GM23248 (cell line): ENCODE measurements around the gene TTLL3. TPM values are rescaled to one million over a fixed set of nuclear protein-coding genes. Genes with fewer than 3 reads are reported as not detected.

ENCODE experiments used
- DNase-seq: peaks from one replicate; pipeline ENCODE4 v3.0.0-alpha.2; 2015
- H2AFZ ChIP-seq: fragments of 200-600 bp; sonication (generic); 2 replicates; pipeline ENCODE4 v1.6.1; 2016; ENCODE audit warnings: antibody characterized with exemption
- H3F3A ChIP-seq: fragments of 200-600 bp; sonication (generic); 2 replicates; pipeline ENCODE4 v1.6.1; 2016; ENCODE audit warnings: mild to moderate bottlenecking, antibody characterized with exemption, mixed run types; ENCODE audit not compliant: insufficient read depth
- H3K27ac ChIP-seq: fragments of 200-600 bp; sonication (generic); 2 replicates; pipeline ENCODE4 v1.5.1; 2016; ENCODE audit warnings: mild to moderate bottlenecking
- H3K27me3 ChIP-seq: fragments of 200-600 bp; sonication (generic); replicated peaks from 2 replicates; pipeline ENCODE4 v1.6.1; 2016; ENCODE audit warnings: mild to moderate bottlenecking; ENCODE audit not compliant: insufficient read depth
- H3K36me3 ChIP-seq: fragments of 200-600 bp; sonication (generic); 2 replicates; pipeline ENCODE4 v1.6.1; 2016; ENCODE audit warnings: low read depth, mild to moderate bottlenecking
- H3K4me1 ChIP-seq: fragments of 200-600 bp; sonication (generic); 2 replicates; pipeline ENCODE4 v1.6.1; 2016; ENCODE audit warnings: mild to moderate bottlenecking; ENCODE audit not compliant: insufficient read depth
- H3K4me2 ChIP-seq: fragments of 200-600 bp; sonication (generic); one replicate; pipeline ENCODE4 v1.6.1; 2016; ENCODE audit warnings: mild to moderate bottlenecking; ENCODE audit not compliant: unreplicated experiment
- H3K4me3 ChIP-seq: fragments of 200-600 bp; sonication (generic); 2 replicates; pipeline ENCODE4 v1.5.1; 2016; ENCODE audit warnings: mild to moderate bottlenecking
- H3K79me2 ChIP-seq: fragments of 200-600 bp; sonication (generic); 2 replicates; pipeline ENCODE4 v1.6.1; 2016; ENCODE audit warnings: mild to moderate bottlenecking; ENCODE audit not compliant: insufficient read depth
- H3K9ac ChIP-seq: fragments of 200-600 bp; sonication (generic); 2 replicates; pipeline ENCODE4 v1.6.1; 2016; ENCODE audit warnings: mild to moderate bottlenecking
- H3K9me2 ChIP-seq: fragments of 200-600 bp; sonication (generic); 2 replicates; pipeline ENCODE4 v1.6.1; 2016; ENCODE audit warnings: mixed run types, mild to moderate bottlenecking, moderate library complexity; ENCODE audit not compliant: insufficient read depth
- H3K9me3 ChIP-seq: fragments of 200-600 bp; sonication (generic); one replicate; pipeline ENCODE4 v1.6.1; 2017; ENCODE audit warnings: low read depth
- H4K20me1 ChIP-seq: fragments of 200-600 bp; sonication (generic); 2 replicates; pipeline ENCODE4 v1.6.0; 2016; ENCODE audit not compliant: insufficient read depth
- EZH2 ChIP-seq: fragments of 200-600 bp; sonication (generic); IDR thresholded peaks from 2 replicates; pipeline ENCODE4 v1.6.1; 2018; ENCODE audit warnings: antibody characterized with exemption, mild to moderate bottlenecking; ENCODE audit not compliant: insufficient read depth, poor library complexity, severe bottlenecking
- EZH2phosphoT487 ChIP-seq: fragments of 200-600 bp; sonication (generic); IDR thresholded peaks from 2 replicates; pipeline ENCODE4 v1.6.1; 2018; ENCODE audit warnings: antibody characterized with exemption, moderate library complexity, mild to moderate bottlenecking, low read depth; ENCODE audit not compliant: insufficient read depth
- WGBS, 2 experiments: methylation state at CpG; one replicate each; pipeline ENCODE4 v1.1.6; 2015 to 2017; ENCODE audit warnings: low lambda C conversion rate in 2 of 2, low coverage in 1 of 2; ENCODE audit errors: missing lambda C conversion rate in 2 of 2; 5-methylcytosine and 5-hydroxymethylcytosine counted together
- in situ Hi-C: fragments of 300-500 bp; cut with MboI; formaldehyde crosslinking; loops from 2 replicates; pipeline ENCODE4 v1.15.0; 2020
- polyA plus RNA-seq: library from polyadenylated mRNA; unstranded; fragments of >200 nt; fragmentation: Nextera tagmentation; extraction: Ambion mirVana; gene quantifications from 2 replicates; pipeline ENCODE4 v1.2.1, GENCODE V29; 2016
- total RNA-seq: library from RNA; depleted of rRNA; stranded (reverse); fragments of >200 nt; shearing (Covaris generic); gene quantifications from 2 replicates; pipeline ENCODE4 v1.2.3, GENCODE V29; 2014

TTLL3 gene
- total and polyA plus RNA-seq, 2 experiments from 2014 or later = 26.9 to 30.3 TPM

DNA sequence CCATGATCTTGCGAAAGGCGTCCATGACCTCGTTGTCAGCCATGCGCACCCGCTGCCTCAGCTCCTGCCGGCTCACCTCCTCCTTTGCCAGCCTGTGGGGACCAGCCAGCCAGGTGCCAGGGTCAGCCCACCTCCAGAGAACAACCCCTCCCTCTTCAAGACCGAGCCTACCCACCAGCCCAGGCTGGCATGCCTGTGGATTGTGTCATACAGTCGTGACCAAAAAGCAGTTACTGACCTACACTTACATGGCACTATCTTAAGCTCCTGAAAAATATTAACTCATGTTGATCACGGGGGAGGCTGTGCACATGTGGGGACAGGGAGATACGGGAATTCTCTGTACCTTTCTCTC lies 29.6 kb upstream of the TTLL3 start:
- peaks cover 23% of the 10 kb centered on the region for H3K4me1 ChIP-seq
- H3K4me3 ChIP-seq = no peak overlapping the region
- no peak overlapping the region for H3K4me2 ChIP-seq
- H2AFZ ChIP-seq = no peak overlapping the region
- WGBS, 2 experiments = 85% methylated on average over 7 to 10 of the region's 10 CpGs
- DNase-seq = no peak
- no peaks in the 10 kb centered on the region for H3K27me3 ChIP-seq
- H3K9me3 ChIP-seq = no peaks in the 10 kb centered on the region
- H3K27ac ChIP-seq = 0 out of 2 replicates have a peak overlapping the region, but pooled peaks have one; percentile 10
- peaks cover 21% of the 10 kb centered on the region; the same call in 1 of the 2 replicates for H3K36me3 ChIP-seq
- H3K9ac ChIP-seq = no peak overlapping the region
- H3K9me2 ChIP-seq = no peaks in the 10 kb centered on the region
- H3K79me2 ChIP-seq = no peaks in the 10 kb centered on the region
- in situ Hi-C loops = no loop called here
- H3F3A ChIP-seq = peaks cover 38% of the 10 kb centered on the region
- H4K20me1 ChIP-seq = no peaks in the 10 kb centered on the region
- TF ChIP-seq EZH2phosphoT487 = no peak

DNA sequence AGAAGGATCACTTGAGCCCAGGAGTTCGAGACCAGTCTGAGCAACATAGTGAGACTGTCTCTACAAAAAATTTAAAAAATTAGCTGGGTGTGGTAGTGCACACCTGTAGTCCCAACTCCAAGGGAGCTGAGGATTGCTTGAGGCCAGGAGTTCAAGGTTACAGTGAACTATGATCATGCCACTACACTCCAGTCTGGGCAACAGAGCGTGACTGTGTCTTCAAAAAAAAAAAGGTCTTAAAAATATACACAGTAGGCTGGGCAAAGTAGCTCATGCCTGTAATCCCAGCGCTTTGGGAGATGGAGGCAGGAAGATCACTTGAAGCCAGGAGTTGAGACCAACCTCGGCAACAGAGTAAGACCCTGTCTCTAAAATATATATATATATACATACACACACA lies 29.2 kb upstream of the TTLL3 start:
- no peak for TF ChIP-seq EZH2phosphoT487
- no peak for TF ChIP-seq EZH2
- H3K27ac ChIP-seq = peak overlapping the region; percentile 10; the same call in 1 of the 2 replicates
- H3K79me2 ChIP-seq = no peaks in the 10 kb centered on the region
- H3K4me2 ChIP-seq = no peak overlapping the region
- no peak overlapping the region for H3K4me3 ChIP-seq
- H3K9me2 ChIP-seq = no peaks in the 10 kb centered on the region
- in situ Hi-C loops = no loop called here
- H3F3A ChIP-seq = peaks cover 38% of the 10 kb centered on the region
- H3K9me3 ChIP-seq = no peaks in the 10 kb centered on the region
- no peak for DNase-seq
- H3K27me3 ChIP-seq = no peaks in the 10 kb centered on the region
- no peak overlapping the region for H2AFZ ChIP-seq
- WGBS, 2 experiments = 96% methylated on average over 4 of the region's 4 CpGs
- H3K36me3 ChIP-seq = peaks cover 22% of the 10 kb centered on the region; the same call in 1 of the 2 replicates
- peaks cover 23% of the 10 kb centered on the region for H3K4me1 ChIP-seq
- no peak overlapping the region for H3K9ac ChIP-seq
- H4K20me1 ChIP-seq = no peaks in the 10 kb centered on the region

GRCh38 chr3:9781551-9781950 lies 28.5 kb upstream of the TTLL3 start:
- TF ChIP-seq EZH2 = no peak
- no peaks in the 10 kb centered on the region for H3K9me3 ChIP-seq
- H3K4me3 ChIP-seq = no peak overlapping the region
- no peaks in the 10 kb centered on the region for H3K9me2 ChIP-seq
- WGBS, 2 experiments = 93 to 100% methylated on average over 1 of the region's 1 CpG
- H3K27me3 ChIP-seq = no peaks in the 10 kb centered on the region
- no peak overlapping the region for H3K4me2 ChIP-seq
- peaks cover 38% of the 10 kb centered on the region for H3F3A ChIP-seq
- H4K20me1 ChIP-seq = no peaks in the 10 kb centered on the region
- no peak for DNase-seq
- no peak overlapping the region for H3K9ac ChIP-seq
- H3K4me1 ChIP-seq = peaks cover 23% of the 10 kb centered on the region
- no peaks in the 10 kb centered on the region for H3K79me2 ChIP-seq
- no peak overlapping the region for H2AFZ ChIP-seq
- peaks cover 27% of the 10 kb centered on the region for H3K36me3 ChIP-seq
- H3K27ac ChIP-seq = no peak overlapping the region
- in situ Hi-C loops = no loop called here

GRCh38 chr3:9781978-9782603 lies 28.0 kb upstream of the TTLL3 start:
- no peak for TF ChIP-seq EZH2phosphoT487
- TF ChIP-seq EZH2 = no peak
- Histone ChIP-seq H2AFZ (no peak overlapping the region), H3K4me1 (peaks cover 21% of the 10 kb centered on the region), H3K4me3 (no peak overlapping the region), H3F3A (peaks cover 37% of the 10 kb centered on the region), H3K9me3 (no peaks in the 10 kb centered on the region), H3K9me2 (no peaks in the 10 kb centered on the region), H3K36me3 (peaks cover 31% of the 10 kb centered on the region), H4K20me1 (no peaks in the 10 kb centered on the region), H3K27me3 (no peaks in the 10 kb centered on the region), H3K9ac (no peak overlapping the region), H3K27ac (no peak overlapping the region), H3K4me2 (no peak overlapping the region), H3K79me2 (no peaks in the 10 kb centered on the region)
- in situ Hi-C loops = no loop called here
- WGBS, 2 experiments = 80 to 81% methylated on average over 3 of the region's 3 CpGs
- no peak for DNase-seq

- DNase-seq = no peak
- Histone ChIP-seq H3K9ac (no peak overlapping the region), H3K9me2 (no peaks in the 10 kb centered on the region), H3K4me3 (no peak overlapping the region), H3K36me3 (peaks cover 35% of the 10 kb centered on the region), H3K79me2 (0 out of 2 replicates have a peak, but pooled peaks cover 5% of the 10 kb centered on the region), H2AFZ (no peak overlapping the region), H3K9me3 (no peaks in the 10 kb centered on the region), H3K4me1 (peaks cover 14% of the 10 kb centered on the region), H3K27ac (no peak overlapping the region), H3K4me2 (no peak overlapping the region), H3K27me3 (no peaks in the 10 kb centered on the region), H4K20me1 (no peaks in the 10 kb centered on the region), H3F3A (peaks cover 30% of the 10 kb centered on the region)
- no peak for TF ChIP-seq EZH2phosphoT487
- TF ChIP-seq EZH2 = no peak
- WGBS, 2 experiments = 60 to 63% methylated on average over 3 of the region's 3 CpGs
- in situ Hi-C loops = no loop called here
These were observed 27.3 kb upstream of the TTLL3 start for GRCh38 chr3:9782770-9783169.
